Right cardiac atrium (tissue), 5 donors: Measurements from ENCODE around the gene WWOX. TPM values are rescaled to one million over a fixed set of nuclear protein-coding genes. Genes with fewer than 3 reads are reported as not detected.

Experiments
- ATAC-seq, 2 donors: fragments of 200-7000 bp; cut with Tn5 transposase; one replicate each; pipeline versions ENCODE4 v1.8.0 to v1.9.1; 2020; ENCODE audit warnings: moderate library complexity in 2 of 2, mild to moderate bottlenecking in 1 of 2
- DNase-seq, 3 donors: peaks; one replicate each; pipeline ENCODE4 v3.0.0-alpha.2; 2020
- H3K27ac ChIP-seq: one replicate; pipeline ENCODE4 v1.5.1; 2013; ENCODE audit warnings: mild to moderate bottlenecking, low read length, control low read depth, moderate library complexity
- H3K27me3 ChIP-seq: one replicate; pipeline ENCODE4 v1.6.1; 2013; ENCODE audit not compliant: control insufficient read depth, insufficient read depth
- H3K4me1 ChIP-seq: one replicate; pipeline ENCODE4 v1.6.1; 2013; ENCODE audit warnings: low read length; ENCODE audit not compliant: control insufficient read depth, insufficient read depth
- H3K4me3 ChIP-seq: one replicate; pipeline ENCODE4 v1.5.1; 2013; ENCODE audit warnings: low read length, control low read depth
- H3K9me3 ChIP-seq: one replicate; pipeline ENCODE4 v1.6.1; 2013; ENCODE audit warnings: low read length; ENCODE audit not compliant: control insufficient read depth
- WGBS: extraction: QIAGEN DNeasy Blood & Tissue Kit; methylation state at CpG from one replicate; pipeline ENCODE4 v1.1.7; 2013; 5-methylcytosine and 5-hydroxymethylcytosine counted together
- intact Hi-C, 4 donors: fragments of 100-400 bp; cut with DNase I; formaldehyde crosslinking; loops; one replicate each; pipeline versions ENCODE4 v1.11.0 to v1.14.0; 2022 to 2023
- polyA plus RNA-seq: library from polyadenylated mRNA; stranded (reverse); fragments of 200-250 nt; gene quantifications from one replicate; pipeline ENCODE4 v1.2.3, GENCODE V29; 2013
- total RNA-seq, 4 donors: library from RNA; stranded (reverse); fragmentation: NEBNext Ultra II Directional; extraction: Animal tissue kit (Norgen Biotek cat#: 25700); gene quantifications; one replicate each; pipeline ENCODE4 v1.2.1, GENCODE V29; 2021
- donor health status: healthy with polysubstance abuse.
- donor health status: DM: no; HTN: yes; CAD: no.
- donor health status: DM: no; HTN: no; CAD: no.
- donor health status: DM: no; HTN: yes; CAD: no; lungs with severe emphysema.
- donor health status: DM: yes; HTN: yes; CAD: no.

The WWOX gene
- total and polyA plus RNA-seq, 5 donors = 6.0 to 14.9 (median 13.1) TPM

DNA sequence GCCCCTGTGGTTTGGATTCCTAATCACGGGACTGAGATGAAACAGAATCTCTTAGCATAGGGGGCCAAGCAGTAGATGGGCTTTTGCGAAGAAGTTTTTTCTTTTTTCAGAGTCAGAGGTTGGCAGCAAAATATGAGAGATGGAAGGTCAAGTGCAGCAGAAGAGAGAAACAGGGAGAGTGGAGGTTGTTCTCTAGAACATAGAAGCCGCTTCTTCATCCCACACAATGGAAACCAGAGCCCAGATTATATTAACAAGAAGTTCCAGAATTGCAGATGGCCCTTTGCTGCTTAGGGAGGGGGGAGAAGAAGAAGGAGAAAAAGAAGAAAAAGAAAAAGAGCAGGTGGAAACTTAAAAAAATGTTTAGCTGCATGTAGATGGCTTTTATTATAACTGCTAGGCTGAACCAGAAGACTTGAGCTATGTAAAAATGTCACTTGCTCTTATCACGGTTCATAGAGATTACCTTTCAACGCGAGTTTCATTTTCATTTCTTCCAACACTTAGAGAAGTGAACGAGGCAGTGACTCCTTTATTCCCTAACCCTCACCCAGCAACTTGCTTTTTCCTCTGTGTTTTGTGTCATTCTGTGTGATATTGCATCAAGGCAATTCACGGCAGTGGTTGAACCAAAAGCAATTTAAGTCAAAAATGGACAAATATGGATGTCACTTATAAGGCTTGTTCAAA lies 737.5 kb downstream of the WWOX start:
- no peaks in the 10 kb centered on the region for H3K4me1 ChIP-seq
- ATAC-seq = no peak
- intact Hi-C loops = no loop called here
- H3K27me3 ChIP-seq = no peaks in the 10 kb centered on the region
- H3K9me3 ChIP-seq = no peaks in the 10 kb centered on the region
- 59% methylated on average over 8 of the region's 8 CpGs for WGBS
- H3K4me3 ChIP-seq = no peak overlapping the region
- no peak for DNase-seq
- no peak overlapping the region for H3K27ac ChIP-seq

DNA sequence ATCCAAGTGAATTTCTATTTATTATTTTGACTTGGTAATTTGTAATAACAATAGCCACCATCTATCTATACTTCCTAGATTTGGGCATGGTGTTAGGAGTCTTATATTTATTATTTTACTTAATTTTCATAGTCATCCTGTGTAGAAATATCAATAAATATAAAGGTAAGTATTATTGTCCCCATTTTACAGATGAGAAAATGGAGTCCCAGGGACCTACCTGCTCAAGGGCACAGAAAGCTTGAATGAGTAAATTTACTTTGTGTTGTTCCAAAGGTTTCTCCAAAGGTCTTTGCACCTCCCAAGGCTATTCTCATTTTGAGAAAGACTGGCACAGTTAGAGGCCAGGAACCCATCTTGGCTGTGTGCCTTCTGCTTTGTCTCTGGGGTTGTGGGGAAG lies 738.3 kb downstream of the WWOX start:
- ATAC-seq = no peak
- Histone ChIP-seq H3K4me1 (no peaks in the 10 kb centered on the region), H3K27me3 (no peaks in the 10 kb centered on the region), H3K27ac (no peak overlapping the region), H3K4me3 (no peak overlapping the region), H3K9me3 (no peaks in the 10 kb centered on the region)
- intact Hi-C loops = no loop called here
- DNase-seq = no peak

DNA sequence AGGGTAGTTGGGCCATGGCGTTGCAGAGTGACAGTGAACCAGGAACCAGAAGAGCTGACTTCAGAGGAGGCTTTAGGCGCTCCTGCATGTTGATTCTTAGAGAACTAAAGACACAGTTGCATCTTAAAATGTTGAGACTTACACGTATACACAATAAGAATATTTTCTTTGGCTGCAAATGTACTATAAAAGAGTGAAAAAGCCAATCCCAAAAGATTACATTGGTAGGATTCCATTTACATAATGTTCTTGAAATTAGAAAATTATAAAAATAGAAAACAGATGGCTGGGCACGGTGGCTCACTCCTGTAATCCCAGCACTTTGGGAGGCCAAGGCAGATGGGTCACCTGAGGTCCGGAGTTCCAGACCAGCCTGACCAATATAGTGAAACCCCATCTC lies 738.8 kb downstream of the WWOX start:
- H3K9me3 ChIP-seq = no peaks in the 10 kb centered on the region
- intact Hi-C loops = no loop called here
- H3K27ac ChIP-seq = no peak overlapping the region
- no peaks in the 10 kb centered on the region for H3K27me3 ChIP-seq
- 62% methylated on average over 5 of the region's 5 CpGs for WGBS
- H3K4me1 ChIP-seq = no peaks in the 10 kb centered on the region
- ATAC-seq (no peak), DNase-seq (no peak)
- no peak overlapping the region for H3K4me3 ChIP-seq

DNA sequence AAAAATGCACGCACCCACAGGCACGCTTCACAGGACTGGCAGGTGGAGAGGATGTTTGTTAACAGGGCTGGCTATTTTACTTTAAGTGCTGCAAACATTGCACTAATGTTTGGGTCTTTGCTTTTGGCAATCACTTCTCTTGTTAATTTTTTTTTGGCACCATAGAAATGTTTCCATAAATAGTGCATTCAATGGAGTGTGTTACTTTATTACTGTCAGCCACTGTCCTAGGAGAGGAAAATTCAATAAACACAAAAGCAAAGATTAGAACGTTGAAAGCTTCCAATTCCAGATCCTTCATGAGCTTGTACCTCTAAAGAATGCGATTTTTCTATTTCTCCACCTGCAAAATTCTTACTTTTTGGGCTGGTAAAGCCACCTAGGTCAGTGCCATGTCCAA lies 743.5 kb downstream of the WWOX start:
- Histone ChIP-seq H3K27ac (no peak overlapping the region), H3K4me3 (no peak overlapping the region), H3K27me3 (no peaks in the 10 kb centered on the region), H3K9me3 (no peaks in the 10 kb centered on the region), H3K4me1 (no peaks in the 10 kb centered on the region)
- WGBS = 42% methylated on average over 4 of the region's 4 CpGs
- DNase-seq = no peak
- intact Hi-C loops = no loop called here
- ATAC-seq = peak in 1 of 2 donors; percentile 31

DNA sequence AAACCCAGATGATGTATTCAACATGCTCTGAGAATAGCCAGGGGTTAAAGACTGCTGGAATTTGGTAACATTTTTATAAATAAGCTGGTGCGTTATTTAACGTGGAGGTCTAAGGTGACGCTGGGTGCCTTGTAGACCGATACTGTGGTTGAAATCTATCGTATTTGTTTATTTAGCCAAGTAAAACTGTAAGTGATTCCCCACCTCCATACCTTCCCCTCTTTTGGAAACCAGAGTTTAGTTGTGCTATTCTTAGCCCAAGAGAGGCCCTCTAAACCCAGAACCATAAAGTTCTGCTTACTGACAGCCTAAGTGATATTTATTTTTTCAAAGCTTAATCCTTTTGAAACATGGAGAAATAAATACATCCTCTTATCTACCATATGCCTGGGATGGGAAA lies 744.5 kb downstream of the WWOX start:
- DNase-seq (no peak), ATAC-seq (no peak)
- H3K27me3 ChIP-seq = no peaks in the 10 kb centered on the region
- 91% methylated on average over 5 of the region's 5 CpGs for WGBS
- H3K9me3 ChIP-seq = no peaks in the 10 kb centered on the region
- no peaks in the 10 kb centered on the region for H3K4me1 ChIP-seq
- no peak overlapping the region for H3K27ac ChIP-seq
- H3K4me3 ChIP-seq = no peak overlapping the region
- intact Hi-C loops = no loop called here

DNA sequence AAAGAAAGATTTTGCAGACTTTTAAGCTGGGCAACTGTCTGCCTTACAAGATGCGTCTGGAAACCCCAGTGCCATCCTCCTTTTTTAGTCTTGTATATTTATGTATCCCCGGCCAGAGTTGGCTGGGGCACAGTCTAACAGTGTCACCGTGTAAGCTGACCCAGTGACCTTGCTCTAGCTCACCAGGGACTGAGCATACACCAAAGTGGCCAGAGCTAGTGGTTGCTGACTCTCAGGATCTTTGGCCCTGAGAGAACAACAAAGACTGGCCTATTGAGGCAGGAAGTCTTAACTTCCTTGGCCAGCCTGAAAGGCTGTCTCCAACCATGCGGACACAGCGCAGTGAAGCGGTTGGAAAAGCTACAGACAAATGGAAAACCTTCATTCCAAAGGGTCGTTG lies 745.2 kb downstream of the WWOX start:
- peak in 1 of 3 donors; percentile 43 for DNase-seq

DNA sequence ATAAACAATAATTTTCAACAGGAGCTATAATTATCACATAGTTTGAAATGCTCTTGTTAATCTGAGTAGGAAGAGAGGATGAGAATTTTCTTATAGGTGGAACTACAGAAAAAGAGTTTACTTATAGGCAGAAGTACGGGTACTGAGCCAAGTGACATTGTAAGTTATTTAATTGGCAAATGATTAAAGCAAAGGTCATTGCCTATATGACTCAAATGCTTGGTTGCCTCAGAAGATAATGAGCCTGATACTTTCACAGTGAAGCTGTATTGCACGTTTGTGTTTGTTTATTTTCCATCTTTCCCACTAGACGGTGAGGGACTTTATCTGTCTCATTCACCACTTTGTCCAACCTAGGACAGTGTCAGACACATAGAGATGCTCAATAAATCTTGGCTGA lies 751.8 kb downstream of the WWOX start:
- ATAC-seq (no peak), DNase-seq (no peak)
- H3K4me1 ChIP-seq = no peaks in the 10 kb centered on the region
- H3K9me3 ChIP-seq = no peaks in the 10 kb centered on the region
- intact Hi-C loops = no loop called here
- 47% methylated on average over 3 of the region's 3 CpGs for whole genome bisulfite sequencing
- H3K27me3 ChIP-seq = no peaks in the 10 kb centered on the region
- H3K27ac ChIP-seq = no peak overlapping the region
- no peak overlapping the region for H3K4me3 ChIP-seq

More for the DNA sequence above, 745.2 kb downstream of the WWOX start:
- no peaks in the 10 kb centered on the region for H3K9me3 ChIP-seq
- WGBS = 55% methylated on average over 7 of the region's 7 CpGs
- no peak overlapping the region for H3K4me3 ChIP-seq
- ATAC-seq = peak in 1 of 2 donors; percentile 62
- intact Hi-C loops = no loop called here
- no peaks in the 10 kb centered on the region for H3K27me3 ChIP-seq
- H3K4me1 ChIP-seq = no peaks in the 10 kb centered on the region
- H3K27ac ChIP-seq = no peak overlapping the region

DNA sequence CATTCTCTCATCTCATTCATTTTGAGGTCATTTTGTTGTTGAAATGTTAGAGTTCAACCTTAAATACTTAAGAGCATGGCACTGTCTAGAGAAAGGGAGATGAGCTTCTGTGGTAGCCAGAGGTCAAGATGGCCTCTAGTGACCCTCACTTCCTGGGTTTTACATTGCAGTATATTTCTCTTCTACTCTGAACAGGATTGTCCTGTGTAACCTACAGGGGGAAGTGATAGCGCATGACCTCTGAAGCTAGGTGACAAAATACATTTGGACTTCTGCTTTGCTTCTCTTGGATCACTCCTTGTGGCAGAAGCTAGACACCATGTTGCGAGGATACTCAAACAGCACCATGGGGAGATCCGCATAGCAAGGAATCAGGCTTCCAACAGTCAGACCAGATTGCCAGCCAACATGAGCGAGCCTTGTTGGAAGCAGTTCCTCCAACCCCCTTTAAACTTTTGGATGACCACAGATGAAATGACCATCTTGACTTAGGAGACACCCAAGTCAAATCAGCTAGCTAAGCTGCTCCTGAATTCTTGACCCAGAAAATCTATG lies 752.7 kb downstream of the WWOX start:
- H3K9me3 ChIP-seq = no peaks in the 10 kb centered on the region
- 97% methylated on average over 4 of the region's 4 CpGs for WGBS
- DNase-seq (no peak), ATAC-seq (no peak)
- H3K4me3 ChIP-seq = no peak overlapping the region
- H3K27me3 ChIP-seq = no peaks in the 10 kb centered on the region
- H3K27ac ChIP-seq = no peak overlapping the region
- intact Hi-C loops = no loop called here
- H3K4me1 ChIP-seq = no peaks in the 10 kb centered on the region

DNA sequence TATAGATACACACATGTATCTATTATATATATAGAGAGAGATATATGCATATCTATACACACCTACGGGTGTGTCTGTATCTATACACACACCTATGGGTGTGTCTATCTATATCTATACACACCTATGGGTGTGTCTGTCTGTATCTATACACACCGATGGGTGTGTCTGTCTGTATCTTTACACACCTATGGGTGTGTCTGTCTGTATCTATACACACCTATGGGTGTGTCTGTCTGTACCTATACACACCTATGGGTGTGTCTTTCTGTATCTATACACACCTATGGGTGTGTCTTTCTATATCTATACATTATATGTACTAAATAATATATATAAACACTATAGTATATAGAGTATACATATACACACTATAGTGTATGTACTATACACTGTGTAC lies 762.6 kb downstream of the WWOX start:
- Histone ChIP-seq H3K27me3 (no peaks in the 10 kb centered on the region), H3K4me3 (no peak overlapping the region), H3K4me1 (peaks cover 7% of the 10 kb centered on the region), H3K9me3 (no peaks in the 10 kb centered on the region), H3K27ac (no peak overlapping the region)
- 96% methylated on average over 2 of the region's 2 CpGs for WGBS
- no peak for DNase-seq
- ATAC-seq = no peak
- intact Hi-C loops = no loop called here

DNA sequence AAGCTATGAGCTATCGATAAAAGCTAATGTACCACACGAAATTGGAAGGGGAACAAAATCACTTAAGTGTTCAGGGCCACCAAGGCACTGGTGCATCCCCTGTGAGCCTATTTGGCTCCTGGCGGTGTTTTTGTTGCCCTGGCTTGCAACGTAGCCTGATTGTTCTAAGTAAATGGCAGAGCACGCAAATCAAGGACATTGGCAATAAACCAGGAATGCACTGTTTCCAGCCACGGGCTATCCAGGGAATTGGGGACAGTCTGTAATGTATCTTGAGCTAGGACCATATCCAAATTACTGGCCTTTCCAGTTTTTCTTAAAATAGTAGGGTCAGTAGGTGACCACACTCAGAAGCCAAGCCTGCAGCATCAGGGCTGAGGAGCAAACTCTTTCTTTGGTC lies 767.1 kb downstream of the WWOX start:
- intact Hi-C loops = no loop called here
- 40% methylated on average over 6 of the region's 6 CpGs for WGBS
- no peak overlapping the region for H3K4me3 ChIP-seq
- ATAC-seq (peak; percentile 55 to 89), DNase-seq (peak in 1 of 3 donors; percentile 53)
- no peak overlapping the region for H3K27ac ChIP-seq
- H3K4me1 ChIP-seq = peaks cover 7% of the 10 kb centered on the region
- H3K9me3 ChIP-seq = no peaks in the 10 kb centered on the region
- H3K27me3 ChIP-seq = no peaks in the 10 kb centered on the region

DNA sequence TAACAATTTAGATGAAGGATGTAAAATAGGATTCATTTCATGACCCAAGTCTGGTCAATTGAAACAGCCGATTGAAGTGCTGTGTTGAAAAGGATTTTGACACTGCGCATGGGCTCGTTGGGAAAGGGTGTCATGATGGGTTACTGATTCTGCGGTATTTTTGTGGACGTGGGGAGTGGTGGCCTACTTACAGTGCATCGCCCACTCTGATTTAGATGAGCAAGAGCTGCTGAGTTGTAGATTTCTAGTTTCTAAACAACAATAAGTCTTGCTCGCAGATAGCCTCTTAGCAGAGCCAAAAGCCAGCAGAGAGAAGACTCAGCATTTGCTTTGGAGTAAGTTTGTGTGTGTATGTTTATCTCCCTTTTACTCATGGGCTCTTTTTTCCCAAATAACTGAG lies 770.0 kb downstream of the WWOX start:
- no peak for ATAC-seq
- peaks cover 7% of the 10 kb centered on the region for H3K4me1 ChIP-seq
- no peaks in the 10 kb centered on the region for H3K27me3 ChIP-seq
- no peak overlapping the region for H3K27ac ChIP-seq
- intact Hi-C loops = no loop called here
- H3K4me3 ChIP-seq = no peak overlapping the region
- no peak for DNase-seq
- H3K9me3 ChIP-seq = no peaks in the 10 kb centered on the region
- 85% methylated on average over 7 of the region's 7 CpGs for WGBS

DNA sequence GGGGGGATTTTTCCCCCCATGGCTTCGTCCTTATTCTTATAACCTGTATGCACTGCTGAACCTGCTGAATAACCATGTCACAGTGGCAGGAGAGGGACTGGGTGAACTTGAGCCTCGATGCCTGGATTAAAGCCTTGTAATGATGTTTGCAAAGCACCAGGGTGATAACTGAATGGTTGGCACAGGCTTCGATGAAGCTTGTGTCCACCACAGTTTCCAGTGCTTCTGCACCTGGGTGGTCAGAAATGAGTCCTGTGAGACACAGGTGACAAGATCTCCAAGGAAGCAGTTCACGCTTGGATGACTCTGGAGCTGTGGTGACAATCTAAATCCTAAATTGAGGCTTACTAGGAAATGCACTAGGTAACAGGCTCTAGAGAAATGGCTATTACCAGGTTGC lies 771.8 kb downstream of the WWOX start:
- WGBS = 93% methylated on average over 4 of the region's 4 CpGs
- ATAC-seq = no peak

More for the DNA sequence above, 771.8 kb downstream of the WWOX start:
- intact Hi-C loops = no loop called here
- Histone ChIP-seq H3K27ac (no peak overlapping the region), H3K4me3 (no peak overlapping the region), H3K9me3 (no peaks in the 10 kb centered on the region), H3K4me1 (peaks cover 5% of the 10 kb centered on the region), H3K27me3 (no peaks in the 10 kb centered on the region)
- DNase-seq = no peak
